ENCODE results near the gene THOC6.

DNA sequence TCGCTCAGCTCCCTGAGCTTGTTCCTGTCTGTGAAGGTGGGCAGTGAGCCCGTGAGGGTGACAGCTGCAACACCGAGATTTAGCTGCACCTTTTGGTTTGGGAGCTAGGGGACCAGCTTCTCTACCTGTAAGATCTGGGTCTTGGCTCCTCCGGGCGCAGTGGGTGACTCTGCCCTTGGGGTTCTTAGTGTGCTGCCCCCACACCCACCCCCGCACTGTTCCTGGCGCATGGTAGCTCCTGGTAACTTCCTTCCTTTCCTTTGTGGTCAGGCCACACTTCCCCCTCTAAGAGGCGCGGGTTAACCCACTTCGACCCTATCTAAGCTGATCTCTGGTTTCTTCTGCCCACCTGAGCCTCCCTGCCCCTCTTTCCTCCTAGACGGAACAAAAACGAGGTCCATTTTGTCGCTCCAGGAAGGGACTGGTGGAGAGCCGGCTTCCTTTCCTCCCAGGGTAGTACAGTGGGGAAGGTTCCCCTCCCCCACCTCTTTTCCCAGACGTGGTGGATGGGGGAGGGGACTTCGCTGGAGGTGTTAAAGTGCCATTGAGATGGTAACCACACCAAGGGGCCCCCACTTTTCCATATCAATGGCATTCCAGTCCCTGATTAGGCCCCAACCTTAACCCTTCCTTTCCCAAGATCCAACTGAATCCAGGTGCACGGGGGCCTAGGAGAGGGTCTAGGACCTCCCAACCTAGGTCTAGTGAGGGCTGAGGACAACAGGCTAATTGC is 15.7 kb upstream of the THOC6 start:
- TF ChIP-seq, protein P1, sequence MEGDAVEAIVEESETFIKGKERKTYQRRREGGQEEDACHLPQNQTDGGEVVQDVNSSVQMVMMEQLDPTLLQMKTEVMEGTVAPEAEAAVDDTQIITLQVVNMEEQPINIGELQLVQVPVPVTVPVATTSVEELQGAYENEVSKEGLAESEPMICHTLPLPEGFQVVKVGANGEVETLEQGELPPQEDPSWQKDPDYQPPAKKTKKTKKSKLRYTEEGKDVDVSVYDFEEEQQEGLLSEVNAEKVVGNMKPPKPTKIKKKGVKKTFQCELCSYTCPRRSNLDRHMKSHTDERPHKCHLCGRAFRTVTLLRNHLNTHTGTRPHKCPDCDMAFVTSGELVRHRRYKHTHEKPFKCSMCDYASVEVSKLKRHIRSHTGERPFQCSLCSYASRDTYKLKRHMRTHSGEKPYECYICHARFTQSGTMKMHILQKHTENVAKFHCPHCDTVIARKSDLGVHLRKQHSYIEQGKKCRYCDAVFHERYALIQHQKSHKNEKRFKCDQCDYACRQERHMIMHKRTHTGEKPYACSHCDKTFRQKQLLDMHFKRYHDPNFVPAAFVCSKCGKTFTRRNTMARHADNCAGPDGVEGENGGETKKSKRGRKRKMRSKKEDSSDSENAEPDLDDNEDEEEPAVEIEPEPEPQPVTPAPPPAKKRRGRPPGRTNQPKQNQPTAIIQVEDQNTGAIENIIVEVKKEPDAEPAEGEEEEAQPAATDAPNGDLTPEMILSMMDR (IDR thresholded peaks at IDR 0.05), result no peak
- TF ChIP-seq POLR2A (IDR thresholded peaks at IDR 0.05), result no peak
